Activated naive CD4-positive, alpha-beta T cell treated with anti-CD3 and anti-CD28 coated beads, Interleukin-2, amount 10 ng/mL, durations not matched to agents 7 days and 5 days (primary cell): Measurements from ENCODE around the gene FOSL2.

ENCODE experiments used
- CTCF ChIA-PET: fragments of 350-600 bp; sonication (Branson Sonifier 250); formaldehyde crosslinking; loops from one replicate; lab custom pipeline; 2021; ENCODE audit warnings: antibody characterized with exemption; lab: Charles Lee
- DNase-seq: peaks from one replicate; pipeline ENCODE4 v3.0.0-alpha.2; 2020
- H3K27ac Mint-ChIP-seq: one replicate; pipeline ENCODE4 v1.8.0; 2021; ENCODE audit warnings: mild to moderate bottlenecking, moderate library complexity, mixed read lengths
- H3K27me3 Mint-ChIP-seq: one replicate; pipeline ENCODE4 v1.8.0; 2021; ENCODE audit warnings: mild to moderate bottlenecking, mixed read lengths
- H3K36me3 Mint-ChIP-seq: one replicate; pipeline ENCODE4 v1.8.0; 2021; ENCODE audit warnings: mixed read lengths
- H3K4me1 Mint-ChIP-seq: one replicate; pipeline ENCODE4 v1.8.0; 2021; ENCODE audit warnings: mixed read lengths
- H3K4me3 Mint-ChIP-seq: one replicate; pipeline ENCODE4 v1.8.0; 2021; ENCODE audit warnings: mild to moderate bottlenecking, moderate library complexity, mixed read lengths
- H3K9me3 Mint-ChIP-seq: one replicate; pipeline ENCODE4 v1.8.0; 2021; ENCODE audit warnings: mixed read lengths

The FOSL2 gene

GRCh38 chr2:28435814-28436351 lies 43.2 kb downstream of the FOSL2 start:
- Mint-ChIP-seq H3K9me3 (peaks cover 8% of the 10 kb centered on the region), H3K36me3 (no peaks in the 10 kb centered on the region), H3K4me1 (peaks cover 21% of the 10 kb centered on the region), H3K4me3 (no peak overlapping the region), H3K27ac (no peak overlapping the region), H3K27me3 (peaks cover 11% of the 10 kb centered on the region)
- no peak for DNase-seq
- CTCF ChIA-PET = interaction anchor here (1.2 to 1.4 kb wide), 2 partner anchors 9 to 17 kb away, joined by 3 to 4 read pairs; no protein-coding TSS in a partner anchor

GRCh38 chr2:28436525-28437051 lies 43.9 kb downstream of the FOSL2 start:
- Mint-ChIP-seq H3K9me3 (peaks cover 8% of the 10 kb centered on the region), H3K4me1 (peaks cover 14% of the 10 kb centered on the region), H3K27ac (no peak overlapping the region), H3K36me3 (no peaks in the 10 kb centered on the region), H3K4me3 (no peak overlapping the region), H3K27me3 (peaks cover 12% of the 10 kb centered on the region)
- DNase-seq = no peak
- CTCF ChIA-PET = interaction anchor here (1.0 kb wide), 1 partner anchor 17 kb away, joined by 3 read pairs; no protein-coding TSS in a partner anchor

GRCh38 chr2:28437149-28437835 lies 44.6 kb downstream of the FOSL2 start:
- CTCF ChIA-PET = interaction anchor here (0.8 to 1.0 kb wide), 2 partner anchors 16 to 683 kb away, joined by 3 read pairs; no protein-coding TSS in a partner anchor
- peaks cover 12% of the 10 kb centered on the region for H3K4me1 Mint-ChIP-seq
- H3K9me3 Mint-ChIP-seq = peaks cover 8% of the 10 kb centered on the region
- no peak overlapping the region for H3K27ac Mint-ChIP-seq
- no peaks in the 10 kb centered on the region for H3K36me3 Mint-ChIP-seq
- no peak overlapping the region for H3K4me3 Mint-ChIP-seq
- peaks cover 12% of the 10 kb centered on the region for H3K27me3 Mint-ChIP-seq
- no peak for DNase-seq

DNA sequence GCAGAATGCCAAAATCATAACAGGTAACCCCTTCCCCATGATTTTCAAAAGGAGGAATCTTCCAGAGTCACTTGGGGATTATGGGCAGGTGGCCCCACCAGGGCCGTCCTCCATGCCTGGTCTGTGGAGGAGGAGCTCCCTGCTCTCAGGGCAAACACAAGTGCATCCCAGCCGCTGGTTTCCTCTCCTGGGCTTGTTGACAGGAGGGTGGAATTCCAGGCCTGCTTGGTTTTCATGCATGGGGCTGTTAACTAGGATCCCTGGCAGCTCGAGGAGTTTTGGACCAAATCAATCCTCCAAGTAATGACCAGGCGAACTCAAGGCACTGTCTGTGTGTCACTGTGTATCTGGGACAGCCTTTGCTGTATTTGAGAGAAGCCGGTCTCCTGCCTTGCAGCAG lies 45.3 kb downstream of the FOSL2 start:
- no peak overlapping the region for H3K27ac Mint-ChIP-seq
- no peak for DNase-seq
- H3K27me3 Mint-ChIP-seq = peaks cover 12% of the 10 kb centered on the region
- peaks cover 6% of the 10 kb centered on the region for H3K9me3 Mint-ChIP-seq
- peaks cover 12% of the 10 kb centered on the region for H3K4me1 Mint-ChIP-seq
- no peak overlapping the region for H3K4me3 Mint-ChIP-seq
- CTCF ChIA-PET = interaction anchor here (0.8 to 1.1 kb wide), 3 partner anchors 9 to 684 kb away, joined by 3 read pairs; no protein-coding TSS in a partner anchor
- no peaks in the 10 kb centered on the region for H3K36me3 Mint-ChIP-seq

DNA sequence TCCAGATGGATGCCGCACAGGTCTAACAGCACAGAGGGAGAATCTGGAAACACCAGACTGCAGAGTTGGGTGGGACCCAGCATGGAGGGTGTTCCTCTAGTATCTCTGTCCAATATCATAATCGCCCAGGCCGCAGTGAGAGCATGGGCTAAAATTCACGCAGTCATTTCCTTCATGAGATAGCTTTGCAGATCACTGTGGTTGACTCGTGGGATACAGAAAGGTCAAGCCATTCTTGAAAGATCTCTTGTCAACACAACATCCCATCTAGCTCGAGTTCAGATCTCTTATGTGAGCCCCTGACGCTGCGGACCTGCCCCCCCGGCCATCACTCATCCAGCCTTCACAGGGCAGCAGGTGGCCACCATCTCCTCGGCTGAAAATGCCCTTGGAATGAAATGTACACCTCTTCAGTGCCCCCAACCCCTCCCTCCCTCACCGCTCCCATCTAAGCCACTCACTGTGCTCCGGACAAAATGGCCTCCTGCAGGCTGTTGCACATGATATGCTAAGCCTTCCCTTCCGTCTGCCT lies 45.9 kb downstream of the FOSL2 start:
- Mint-ChIP-seq H3K36me3 (no peaks in the 10 kb centered on the region), H3K9me3 (peaks cover 1% of the 10 kb centered on the region), H3K27ac (no peak overlapping the region), H3K4me1 (peaks cover 12% of the 10 kb centered on the region), H3K27me3 (peaks cover 12% of the 10 kb centered on the region), H3K4me3 (no peak overlapping the region)
- no peak for DNase-seq
- CTCF ChIA-PET = interaction anchor here (0.9 to 1.1 kb wide), 2 partner anchors 10 to 272 kb away, joined by 3 read pairs; no protein-coding TSS in a partner anchor

- no peak overlapping the region for H3K27ac Mint-ChIP-seq
- H3K4me1 Mint-ChIP-seq = peaks cover 9% of the 10 kb centered on the region
- no peak for DNase-seq
- peaks cover 10% of the 10 kb centered on the region for H3K27me3 Mint-ChIP-seq
- H3K4me3 Mint-ChIP-seq = no peak overlapping the region
- CTCF ChIA-PET = interaction anchor here (0.9 to 1.1 kb wide), 2 partner anchors 10 to 272 kb away, joined by 3 read pairs; no protein-coding TSS in a partner anchor
- H3K9me3 Mint-ChIP-seq = no peaks in the 10 kb centered on the region
- H3K36me3 Mint-ChIP-seq = no peaks in the 10 kb centered on the region
These were observed 46.5 kb downstream of the FOSL2 start for GRCh38 chr2:28439127-28439526.

GRCh38 chr2:28439763-28440162 lies 47.1 kb downstream of the FOSL2 start:
- no peaks in the 10 kb centered on the region for H3K36me3 Mint-ChIP-seq
- DNase-seq = no peak
- peaks cover 9% of the 10 kb centered on the region for H3K27me3 Mint-ChIP-seq
- peaks cover 2% of the 10 kb centered on the region for H3K4me1 Mint-ChIP-seq
- CTCF ChIA-PET = no interaction called here
- H3K4me3 Mint-ChIP-seq = no peak overlapping the region
- no peaks in the 10 kb centered on the region for H3K9me3 Mint-ChIP-seq
- no peak overlapping the region for H3K27ac Mint-ChIP-seq

DNA sequence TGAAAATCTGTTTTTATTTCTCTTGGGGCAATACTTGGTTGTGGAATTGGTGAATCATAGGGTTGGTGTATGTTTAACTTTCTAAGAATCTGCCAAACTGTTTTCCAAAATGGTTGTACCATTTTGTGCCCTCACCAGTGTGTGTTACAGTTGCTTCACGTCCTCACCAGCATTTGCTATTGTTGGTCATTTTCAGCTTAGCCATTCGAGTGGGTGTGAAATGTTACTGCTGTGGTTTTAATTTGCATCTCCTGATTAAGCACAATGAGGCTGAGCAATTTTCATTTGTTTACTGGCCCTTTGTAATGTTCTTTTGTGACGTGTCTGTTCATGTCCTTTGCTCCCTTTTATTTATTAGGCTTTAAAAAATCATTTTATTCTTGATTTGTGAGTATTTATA lies 49.7 kb downstream of the FOSL2 start:
- no peaks in the 10 kb centered on the region for H3K4me1 Mint-ChIP-seq
- no peaks in the 10 kb centered on the region for H3K36me3 Mint-ChIP-seq
- H3K9me3 Mint-ChIP-seq = no peaks in the 10 kb centered on the region
- CTCF ChIA-PET = no interaction called here
- no peak overlapping the region for H3K4me3 Mint-ChIP-seq
- DNase-seq = no peak
- peaks cover 9% of the 10 kb centered on the region for H3K27me3 Mint-ChIP-seq
- H3K27ac Mint-ChIP-seq = no peak overlapping the region

DNA sequence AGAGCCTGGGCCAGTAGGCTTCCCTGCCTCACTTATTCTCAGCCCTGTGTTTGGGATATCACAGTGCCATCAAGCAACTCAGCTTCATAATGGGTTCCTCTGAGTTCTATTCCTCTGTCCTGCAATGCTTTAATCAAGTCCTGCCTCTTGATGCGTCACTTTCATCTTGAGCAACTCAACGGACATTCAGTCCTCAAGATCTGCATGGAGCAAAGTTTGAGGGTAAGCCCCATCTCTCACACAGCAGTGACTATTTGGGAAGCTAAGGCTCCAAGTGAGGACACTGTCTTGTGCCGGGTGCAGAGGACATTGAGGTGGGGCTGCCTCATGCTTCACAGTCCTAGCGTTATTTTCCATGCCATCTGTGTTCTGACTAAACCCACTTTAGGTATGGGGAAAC lies 52.3 kb downstream of the FOSL2 start:
- H3K27ac Mint-ChIP-seq = no peak overlapping the region
- peaks cover 9% of the 10 kb centered on the region for H3K27me3 Mint-ChIP-seq
- H3K36me3 Mint-ChIP-seq = no peaks in the 10 kb centered on the region
- DNase-seq = no peak
- H3K4me3 Mint-ChIP-seq = no peak overlapping the region
- H3K4me1 Mint-ChIP-seq = peaks cover 23% of the 10 kb centered on the region
- CTCF ChIA-PET = interaction anchor here (0.8 to 1.5 kb wide), 5 partner anchors 8 to 691 kb away, joined by 3 to 4 read pairs (median 4); no protein-coding TSS in a partner anchor
- no peaks in the 10 kb centered on the region for H3K9me3 Mint-ChIP-seq

DNA sequence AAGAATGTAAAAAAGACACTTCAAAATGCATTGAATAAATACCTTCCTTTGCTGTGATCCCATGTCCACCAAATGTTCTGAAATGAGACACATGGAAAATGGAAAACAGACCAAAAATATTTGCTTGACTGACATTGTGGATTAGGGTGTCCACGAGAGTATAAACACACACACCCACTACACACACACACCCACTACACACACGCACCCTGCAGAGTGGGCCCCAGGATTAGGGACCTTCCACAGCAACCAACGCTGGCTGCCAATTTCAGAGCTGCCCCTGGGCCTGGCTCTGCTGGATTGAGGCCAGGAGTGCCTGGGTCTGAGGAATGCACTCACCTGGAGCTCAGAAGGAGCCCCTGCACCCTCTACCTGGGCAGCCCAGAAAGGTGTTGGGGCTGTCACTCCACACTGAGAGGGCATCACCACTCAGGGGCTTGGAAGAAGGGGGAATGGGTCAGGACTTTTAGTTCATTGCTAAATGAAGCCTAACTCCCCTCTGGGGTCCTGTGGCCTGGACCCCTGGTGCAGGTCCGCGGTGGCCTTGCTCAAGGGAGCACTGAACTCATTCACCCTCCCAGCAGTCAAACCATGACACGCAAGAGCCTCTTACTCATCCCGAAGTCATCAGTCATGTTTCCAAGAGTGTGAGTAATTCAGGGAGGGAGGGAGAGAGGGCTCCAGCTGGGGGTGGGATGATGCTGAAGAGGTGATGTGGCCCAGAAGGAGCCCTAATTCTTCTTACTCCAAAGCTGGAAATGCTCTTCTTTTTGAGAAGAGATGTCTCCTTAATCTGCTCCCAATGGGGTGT lies 53.0 kb downstream of the FOSL2 start:
- peaks cover 30% of the 10 kb centered on the region for H3K4me1 Mint-ChIP-seq
- CTCF ChIA-PET = interaction anchor here (1.3 kb wide), 1 partner anchor 54 kb away, joined by 4 read pairs; no protein-coding TSS in a partner anchor
- no peaks in the 10 kb centered on the region for H3K9me3 Mint-ChIP-seq
- H3K36me3 Mint-ChIP-seq = no peaks in the 10 kb centered on the region
- H3K4me3 Mint-ChIP-seq = no peak overlapping the region
- H3K27ac Mint-ChIP-seq = no peak overlapping the region
- peaks cover 3% of the 10 kb centered on the region for H3K27me3 Mint-ChIP-seq
- no peak for DNase-seq

DNA sequence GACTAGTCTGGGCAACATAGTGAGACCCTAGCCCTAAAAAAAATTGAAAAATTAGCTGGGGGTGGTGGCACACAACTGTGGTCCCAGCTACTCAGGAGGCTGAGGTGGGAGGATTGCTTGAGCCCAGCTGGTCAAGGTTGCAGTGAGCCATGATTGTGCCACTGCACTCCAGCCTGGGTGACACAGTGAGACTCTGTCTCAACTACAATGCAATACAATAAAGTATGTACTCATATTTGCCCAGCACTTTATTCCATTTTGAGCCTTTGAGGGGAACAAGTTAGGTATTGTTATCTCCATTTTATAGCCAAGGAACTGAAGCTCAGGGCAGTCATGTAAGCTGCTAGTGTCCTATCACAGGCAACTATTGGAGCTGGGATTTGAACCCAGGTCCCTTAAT lies 53.9 kb downstream of the FOSL2 start:
- CTCF ChIA-PET = interaction anchor here (0.8 to 1.3 kb wide), 5 partner anchors 19 to 763 kb away, joined by 3 to 4 read pairs (median 4); no protein-coding TSS in a partner anchor
- Mint-ChIP-seq H3K27ac (no peak overlapping the region), H3K36me3 (no peaks in the 10 kb centered on the region), H3K4me1 (peaks cover 38% of the 10 kb centered on the region), H3K4me3 (no peak overlapping the region), H3K9me3 (no peaks in the 10 kb centered on the region), H3K27me3 (no peaks in the 10 kb centered on the region)
- DNase-seq = no peak

- Mint-ChIP-seq H3K36me3 (no peaks in the 10 kb centered on the region), H3K27me3 (no peaks in the 10 kb centered on the region), H3K27ac (no peak overlapping the region), H3K9me3 (no peaks in the 10 kb centered on the region), H3K4me1 (peaks cover 38% of the 10 kb centered on the region), H3K4me3 (no peak overlapping the region)
- no peak for DNase-seq
- CTCF ChIA-PET = interaction anchor here (0.8 to 1.3 kb wide), 4 partner anchors 20 to 764 kb away, joined by 3 to 4 read pairs (median 4); no protein-coding TSS in a partner anchor
These were observed 54.4 kb downstream of the FOSL2 start for GRCh38 chr2:28447086-28447485.

- CTCF ChIA-PET = interaction anchor here (1.0 to 1.8 kb wide), 3 partner anchors 39 to 744 kb away, joined by 3 to 7 read pairs (median 3); no protein-coding TSS in a partner anchor
These were observed 55.5 kb downstream of the FOSL2 start for GRCh38 chr2:28447943-28448792.

More at GRCh38 chr2:28447943-28448792, 55.5 kb downstream of the FOSL2 start:
- no peaks in the 10 kb centered on the region for H3K9me3 Mint-ChIP-seq
- no peak for DNase-seq
- no peak overlapping the region for H3K4me3 Mint-ChIP-seq
- H3K27ac Mint-ChIP-seq = no peak overlapping the region
- no peaks in the 10 kb centered on the region for H3K36me3 Mint-ChIP-seq
- H3K4me1 Mint-ChIP-seq = peaks cover 42% of the 10 kb centered on the region
- peaks cover 3% of the 10 kb centered on the region for H3K27me3 Mint-ChIP-seq
